Measurements from ENCODE around the gene IQSEC3.

Gene IQSEC3

GRCh38 chr12:226401-226800 lies 159.8 kb downstream of the IQSEC3 start:
- Histone ChIP-seq H3K27me3 (ENCODE audit: insufficient read depth, low read depth) (peaks cover 14% of the 10 kb centered on the region; the same call in 1 of the 2 replicates), H3K4me3 (IDR thresholded peaks at IDR 0.05; ENCODE audit: insufficient read depth, low read depth, low read length) (no peak overlapping the region), H2AFZ (ENCODE audit: low read depth) (no peak overlapping the region), H3K27ac (no peak overlapping the region), H3K4me2 (no peak overlapping the region), H3K4me1 (ENCODE audit: low read depth, poor library complexity, severe bottlenecking) (no peaks in the 10 kb centered on the region), H3K9ac (no peak overlapping the region), H4K20me1 (ENCODE audit: insufficient read depth) (no peaks in the 10 kb centered on the region), H3K36me3 (ENCODE audit: insufficient read depth) (no peaks in the 10 kb centered on the region), H3K79me2 (ENCODE audit: insufficient read depth, low read depth) (no peaks in the 10 kb centered on the region)
- no peak for TF ChIP-seq CTCF (conservative IDR thresholded peaks at IDR 0.05; ENCODE audit: low read depth, low read length)

- H3K4me2 ChIP-seq, result no peak overlapping the region
- H2AFZ ChIP-seq (ENCODE audit: low read depth), result no peak overlapping the region
- H3K9ac ChIP-seq, result no peak overlapping the region
- no peak overlapping the region for H3K27ac ChIP-seq
- no peaks in the 10 kb centered on the region for H3K4me1 ChIP-seq (ENCODE audit: low read depth, poor library complexity, severe bottlenecking)
- H3K4me3 ChIP-seq (IDR thresholded peaks at IDR 0.05; ENCODE audit: insufficient read depth, low read depth, low read length), result no peak overlapping the region
- no peak for TF ChIP-seq CTCF (conservative IDR thresholded peaks at IDR 0.05; ENCODE audit: low read depth, low read length)
- no peaks in the 10 kb centered on the region for H4K20me1 ChIP-seq (ENCODE audit: insufficient read depth)
- H3K27me3 ChIP-seq (ENCODE audit: insufficient read depth, low read depth), result peaks cover 9% of the 10 kb centered on the region; the same call in 1 of the 2 replicates
- H3K36me3 ChIP-seq (ENCODE audit: insufficient read depth), result no peaks in the 10 kb centered on the region
- H3K79me2 ChIP-seq (ENCODE audit: insufficient read depth, low read depth), result no peaks in the 10 kb centered on the region
These were observed 160.8 kb downstream of the IQSEC3 start for GRCh38 chr12:227286-227915.
